Measurements from ENCODE around the gene GPHA2.

GPHA2 gene

GRCh38 chr11:64891215-64891848 is 44.4 kb downstream of the GPHA2 start:
- DNase-seq (ENCODE audit: low read depth): no peak

- no peak for DNase-seq (ENCODE audit: low read depth)
These were observed 45.2 kb downstream of the GPHA2 start for GRCh38 chr11:64890522-64890939.

DNA sequence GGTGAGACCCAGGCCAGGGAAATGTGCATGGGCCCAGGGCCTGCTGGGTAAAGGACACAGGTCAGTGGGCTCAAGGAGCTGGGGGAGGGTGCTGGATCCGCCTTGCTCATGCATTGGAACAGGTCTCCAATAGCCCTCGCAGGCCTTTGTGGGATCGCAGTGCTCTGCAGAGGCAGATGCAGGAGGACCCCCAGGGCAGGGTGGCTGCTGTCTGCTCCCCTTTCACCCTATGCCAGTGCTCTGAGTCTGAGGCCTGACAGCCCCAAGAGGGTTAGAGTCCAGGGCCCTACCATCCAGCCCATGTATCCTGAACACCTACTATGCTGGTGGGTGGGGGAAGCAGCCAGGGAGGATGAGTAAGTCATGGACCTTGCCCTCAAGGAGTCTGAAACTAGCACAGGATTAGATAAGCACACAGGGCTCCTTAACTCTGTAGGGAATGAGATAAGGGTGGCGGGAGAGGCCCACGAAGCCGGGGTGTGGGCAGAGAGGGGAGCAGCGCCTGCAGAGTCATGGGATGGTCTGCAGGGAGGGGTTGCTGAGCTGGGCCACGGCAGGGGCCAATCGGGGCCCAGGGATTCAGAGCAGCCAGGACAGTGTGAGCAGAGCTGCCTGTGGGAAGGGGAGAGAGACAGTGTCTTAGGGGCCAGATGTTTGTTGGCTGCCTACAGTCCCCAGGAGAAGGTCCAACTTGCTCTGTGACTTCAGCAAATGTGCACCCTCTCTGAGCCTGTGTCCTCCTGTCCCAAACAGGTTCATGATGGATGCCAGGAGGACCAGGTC is 46.8 kb downstream of the GPHA2 start:
- no peak for DNase-seq (ENCODE audit: low read depth)

DNA sequence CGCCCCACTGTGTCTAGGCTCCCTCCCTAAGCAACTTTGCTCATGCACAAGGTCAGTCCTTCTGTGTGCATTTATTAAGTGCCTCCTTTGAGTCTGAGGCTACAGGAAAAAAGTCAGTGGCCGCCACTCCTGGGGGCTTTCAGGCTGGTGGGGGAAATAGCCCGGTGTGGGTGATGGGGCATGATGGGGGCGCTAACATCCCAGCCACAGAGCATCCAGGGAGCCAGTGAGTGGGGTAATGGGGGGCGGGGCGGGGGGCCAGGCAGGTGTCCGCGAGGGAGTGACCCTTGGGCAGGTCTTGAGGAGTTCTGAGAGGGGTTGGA is 47.3 kb downstream of the GPHA2 start:
- no peak for DNase-seq (ENCODE audit: low read depth)

- no peak for DNase-seq (ENCODE audit: low read depth)
These were observed 47.8 kb downstream of the GPHA2 start for GRCh38 chr11:64887757-64888405.

- DNase-seq (ENCODE audit: low read depth): no peak
These were observed 48.4 kb downstream of the GPHA2 start for GRCh38 chr11:64887234-64887756.

DNA sequence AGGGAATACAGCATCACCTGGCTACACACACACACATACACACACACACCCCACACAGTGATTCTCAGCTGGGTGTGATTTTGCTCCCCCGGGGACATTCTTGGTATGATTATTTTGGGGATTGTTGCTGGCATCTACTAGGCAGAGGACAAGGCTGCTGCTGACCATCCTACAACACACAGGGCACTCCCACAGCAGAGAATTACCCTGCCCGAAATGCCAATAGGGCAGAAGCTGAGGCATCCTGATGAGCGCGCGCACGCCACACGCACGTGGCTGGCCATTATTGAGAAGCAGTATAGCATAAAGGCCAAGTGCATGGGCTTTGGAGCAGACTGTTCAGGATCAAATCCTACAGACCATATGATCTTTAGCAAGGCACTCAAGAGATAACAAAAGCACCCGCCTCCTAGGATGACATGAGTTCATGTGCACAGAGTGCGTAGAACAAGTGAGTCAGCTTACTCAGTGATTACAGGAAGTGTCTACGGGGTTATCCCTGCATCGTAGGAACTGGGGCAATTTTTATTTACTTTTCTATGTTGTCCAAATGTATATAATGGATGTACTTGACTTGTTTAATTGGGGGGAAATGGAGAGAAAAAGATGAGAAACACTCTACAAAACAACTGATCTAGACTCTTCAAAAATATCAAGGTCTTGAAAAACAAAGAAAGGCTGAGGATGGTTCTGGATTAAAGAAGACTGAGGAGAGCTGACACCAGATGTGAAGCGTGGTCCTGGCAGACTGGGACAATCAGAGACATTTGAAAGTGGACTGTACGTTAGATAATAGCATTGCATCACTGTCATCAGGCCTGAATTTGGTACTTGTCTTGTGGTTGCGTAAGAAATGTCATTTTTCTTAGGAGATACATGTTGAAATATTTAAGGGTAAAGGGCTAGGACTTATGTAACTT is 50.1 kb downstream of the GPHA2 start:
- peak; percentile 42 for DNase-seq (ENCODE audit: low read depth)

Measured in HS-5 (cell line).